Fibroblast of mammary gland (primary cell): ENCODE data around the gene TMPRSS6.
A peak's percentile ranks its signal among the peaks of the same experiment; 100 is the strongest.

Source experiments
- DNase-seq: peaks from one replicate; pipeline ENCODE4 v3.0.0-alpha.2; 2010; ENCODE audit warnings: low read depth
- H3K4me3 ChIP-seq: 2 replicates; pipeline ENCODE4 v1.5.1; 2011; ENCODE audit warnings: low read depth, mild to moderate bottlenecking, low read length, moderate library complexity; ENCODE audit not compliant: control insufficient read depth
- TF ChIP-seq, protein P1 (sequence below): conservative IDR thresholded peaks from 2 replicates; pipeline ENCODE4 v1.5.1; 2011; ENCODE audit warnings: low read depth, low read length, inconsistent platforms; ENCODE audit not compliant: control insufficient read depth, insufficient read depth

The TMPRSS6 gene

DNA sequence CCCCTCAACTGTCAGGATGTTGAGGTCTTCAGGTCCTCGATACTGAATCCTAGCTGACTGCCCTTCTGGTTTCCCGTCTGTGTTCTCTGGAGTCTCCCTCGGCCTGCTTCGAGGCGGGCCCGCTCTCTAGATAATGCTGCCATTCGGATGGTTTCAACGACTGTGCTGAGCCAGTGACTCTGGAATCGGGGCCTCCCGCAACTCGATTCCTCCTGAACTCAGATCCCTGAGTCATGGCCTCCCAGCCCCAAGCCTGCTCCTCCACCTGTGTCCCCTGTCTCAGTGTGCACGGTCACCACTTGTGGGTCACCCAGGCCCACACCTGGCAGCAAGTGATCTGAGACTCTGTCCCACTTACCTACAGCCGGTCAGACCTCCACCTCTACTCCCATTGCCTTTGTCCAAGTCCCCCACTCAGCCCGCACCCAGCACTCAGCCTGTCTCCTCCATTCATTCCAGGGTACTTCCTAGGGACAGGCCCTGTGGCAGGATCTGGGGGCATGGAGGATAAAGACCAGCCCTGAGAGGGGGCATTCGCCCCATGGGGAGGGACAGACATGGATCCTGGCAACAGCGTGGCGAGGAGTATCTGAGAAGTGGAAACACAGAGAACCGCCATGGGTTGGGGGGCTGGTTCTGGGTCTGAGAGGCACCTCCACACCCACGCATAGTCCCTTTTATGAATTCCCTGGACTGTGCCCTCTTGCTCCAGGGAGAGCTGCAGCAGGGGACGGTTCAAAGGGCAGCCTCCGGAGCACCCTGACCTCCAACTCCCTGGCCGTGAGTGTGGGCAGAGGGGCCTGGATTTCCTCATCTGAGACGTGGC lies 75.7 kb downstream of the TMPRSS6 start:
- no peak overlapping the region for H3K4me3 ChIP-seq
- TF ChIP-seq, protein P1, sequence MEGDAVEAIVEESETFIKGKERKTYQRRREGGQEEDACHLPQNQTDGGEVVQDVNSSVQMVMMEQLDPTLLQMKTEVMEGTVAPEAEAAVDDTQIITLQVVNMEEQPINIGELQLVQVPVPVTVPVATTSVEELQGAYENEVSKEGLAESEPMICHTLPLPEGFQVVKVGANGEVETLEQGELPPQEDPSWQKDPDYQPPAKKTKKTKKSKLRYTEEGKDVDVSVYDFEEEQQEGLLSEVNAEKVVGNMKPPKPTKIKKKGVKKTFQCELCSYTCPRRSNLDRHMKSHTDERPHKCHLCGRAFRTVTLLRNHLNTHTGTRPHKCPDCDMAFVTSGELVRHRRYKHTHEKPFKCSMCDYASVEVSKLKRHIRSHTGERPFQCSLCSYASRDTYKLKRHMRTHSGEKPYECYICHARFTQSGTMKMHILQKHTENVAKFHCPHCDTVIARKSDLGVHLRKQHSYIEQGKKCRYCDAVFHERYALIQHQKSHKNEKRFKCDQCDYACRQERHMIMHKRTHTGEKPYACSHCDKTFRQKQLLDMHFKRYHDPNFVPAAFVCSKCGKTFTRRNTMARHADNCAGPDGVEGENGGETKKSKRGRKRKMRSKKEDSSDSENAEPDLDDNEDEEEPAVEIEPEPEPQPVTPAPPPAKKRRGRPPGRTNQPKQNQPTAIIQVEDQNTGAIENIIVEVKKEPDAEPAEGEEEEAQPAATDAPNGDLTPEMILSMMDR = no peak
- DNase-seq = no peak

DNA sequence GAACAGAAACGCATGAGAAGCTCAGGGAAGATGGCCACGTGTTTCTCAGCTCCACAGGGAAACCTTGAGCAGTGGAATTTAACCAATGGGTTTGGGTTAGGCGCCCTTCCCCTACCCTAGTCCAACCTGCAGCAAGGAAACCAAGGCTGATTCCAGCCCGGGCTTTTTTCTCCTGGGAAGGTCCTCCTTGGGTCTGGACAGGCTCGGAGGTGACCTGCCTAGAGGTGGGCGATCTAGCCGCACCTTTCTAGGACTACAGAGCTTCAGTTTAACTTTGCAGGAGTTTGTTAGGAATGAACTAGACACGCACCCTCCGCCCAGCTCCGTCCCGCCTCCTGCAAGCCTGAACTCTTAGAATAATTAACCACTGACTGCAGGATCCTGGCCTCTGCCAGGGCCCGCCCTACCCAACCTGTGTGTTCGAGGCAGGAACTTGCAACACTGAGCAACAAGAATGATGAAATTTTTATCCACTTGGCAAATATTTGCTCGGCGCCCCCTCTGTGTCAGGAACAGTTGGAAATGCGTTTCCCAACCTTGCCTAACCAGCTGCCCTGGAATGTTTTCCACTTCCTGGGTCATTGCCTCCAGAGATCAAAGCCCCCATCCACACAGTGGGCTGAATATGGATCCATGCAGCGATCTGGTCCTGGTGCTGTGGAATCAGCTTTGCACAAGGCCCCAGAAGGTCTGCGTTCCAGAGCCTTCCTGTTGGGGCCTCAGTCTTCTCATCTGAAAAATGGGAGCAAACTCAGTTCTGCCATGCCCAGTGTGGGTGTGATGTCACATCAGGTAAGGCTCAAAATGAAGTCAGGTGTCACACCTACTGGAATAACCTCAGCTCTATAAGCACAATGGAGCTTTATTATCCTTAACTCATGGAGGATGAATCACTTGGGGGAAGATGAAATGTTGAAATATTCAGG lies 76.7 kb downstream of the TMPRSS6 start:
- peak; percentile 50 for DNase-seq
- TF ChIP-seq, protein P1 = no peak
- no peak overlapping the region for H3K4me3 ChIP-seq

GRCh38 chr22:37032134-37032534 lies 77.4 kb downstream of the TMPRSS6 start:
- TF ChIP-seq, protein P1 = no peak
- H3K4me3 ChIP-seq = no peak overlapping the region
- DNase-seq = no peak

GRCh38 chr22:37030560-37031281 lies 78.8 kb downstream of the TMPRSS6 start:
- TF ChIP-seq, protein P1 = no peak
- no peak for DNase-seq
- H3K4me3 ChIP-seq = no peak overlapping the region

GRCh38 chr22:37028692-37029674 lies 80.5 kb downstream of the TMPRSS6 start:
- TF ChIP-seq, protein P1 = no peak
- DNase-seq = no peak

More at GRCh38 chr22:37028692-37029674, 80.5 kb downstream of the TMPRSS6 start:
- no peak overlapping the region for H3K4me3 ChIP-seq
